ENCODE measurements around the gene IL4R.

GRCh38 chr16:27389272-27389961 is 75.6 kb downstream of the IL4R start:
- TF ChIP-seq POLR2AphosphoS5 (IDR thresholded peaks at IDR 0.05; ENCODE audit: low read depth, low read length) (no peak), CTCF (IDR thresholded peaks at IDR 0.05) (no peak), REST (IDR thresholded peaks at IDR 0.05; ENCODE audit: insufficient read depth in 1 of 2, low read depth in 2 of 2, low read length in 1 of 2) (no peak)

All from Panc1 (cell line).